Astrocyte of the cerebellum (primary cell): ENCODE data around the gene UBTF.

Experiments
- DNase-seq: peaks from one replicate; pipeline ENCODE4 v3.0.0-alpha.2; 2011; ENCODE audit warnings: low read depth
- H3K4me3 ChIP-seq: 2 replicates; pipeline ENCODE4 v1.5.1; 2011; ENCODE audit warnings: mild to moderate bottlenecking, low read depth, low read length, moderate library complexity
- in situ Hi-C: cut with HindIII; loops from 2 replicates; pipeline ENCODE4 v1.10.0; 2017; ENCODE audit warnings: low sequenced_read_pairs
- TF ChIP-seq, protein P1 (sequence below): IDR thresholded peaks from 2 replicates; pipeline ENCODE4 v1.5.1; 2012; ENCODE audit warnings: low read length, low read depth, moderate library complexity, mild to moderate bottlenecking; ENCODE audit errors: missing control alignments

UBTF gene

DNA sequence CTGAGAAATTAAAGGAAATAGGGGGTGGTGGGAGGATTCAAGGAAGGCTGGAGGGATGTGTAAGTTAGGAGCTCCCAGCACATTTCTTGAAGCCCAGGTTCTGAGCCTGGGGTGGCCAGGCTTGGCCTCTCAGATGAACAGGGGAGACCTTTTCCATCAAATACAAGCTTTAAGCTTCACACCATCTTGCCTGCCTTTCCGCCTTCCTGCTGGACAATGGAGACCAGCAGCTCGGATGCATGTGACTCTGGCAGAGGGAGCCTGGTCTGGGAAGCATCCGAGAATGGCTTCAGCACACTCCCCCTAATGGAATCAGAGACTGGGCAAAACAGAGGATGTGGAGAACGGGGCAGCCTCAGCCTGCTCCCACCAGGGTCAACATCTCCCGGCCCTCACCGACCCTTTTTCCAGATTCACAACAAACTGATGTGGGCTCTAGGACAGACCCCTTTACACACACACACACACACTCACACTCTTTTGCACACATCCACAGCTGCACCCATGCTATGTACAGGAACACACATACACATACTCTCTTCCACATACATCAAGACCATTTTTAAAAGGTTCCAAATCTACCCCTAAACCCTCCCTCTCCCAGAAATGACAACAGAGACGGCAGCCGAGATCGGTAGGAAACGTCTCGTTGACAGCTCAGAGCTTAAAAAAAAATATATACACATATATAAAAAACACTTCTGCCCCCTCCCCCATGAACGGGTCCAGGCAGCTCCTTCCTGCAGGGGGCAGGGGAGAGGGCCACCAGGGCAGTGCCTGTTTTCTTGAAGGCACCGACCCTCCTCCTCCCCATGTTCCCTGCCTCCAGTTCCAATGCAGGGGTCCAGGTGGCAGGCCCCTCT is 13.3 kb downstream of the UBTF start:
- TF ChIP-seq, protein P1, sequence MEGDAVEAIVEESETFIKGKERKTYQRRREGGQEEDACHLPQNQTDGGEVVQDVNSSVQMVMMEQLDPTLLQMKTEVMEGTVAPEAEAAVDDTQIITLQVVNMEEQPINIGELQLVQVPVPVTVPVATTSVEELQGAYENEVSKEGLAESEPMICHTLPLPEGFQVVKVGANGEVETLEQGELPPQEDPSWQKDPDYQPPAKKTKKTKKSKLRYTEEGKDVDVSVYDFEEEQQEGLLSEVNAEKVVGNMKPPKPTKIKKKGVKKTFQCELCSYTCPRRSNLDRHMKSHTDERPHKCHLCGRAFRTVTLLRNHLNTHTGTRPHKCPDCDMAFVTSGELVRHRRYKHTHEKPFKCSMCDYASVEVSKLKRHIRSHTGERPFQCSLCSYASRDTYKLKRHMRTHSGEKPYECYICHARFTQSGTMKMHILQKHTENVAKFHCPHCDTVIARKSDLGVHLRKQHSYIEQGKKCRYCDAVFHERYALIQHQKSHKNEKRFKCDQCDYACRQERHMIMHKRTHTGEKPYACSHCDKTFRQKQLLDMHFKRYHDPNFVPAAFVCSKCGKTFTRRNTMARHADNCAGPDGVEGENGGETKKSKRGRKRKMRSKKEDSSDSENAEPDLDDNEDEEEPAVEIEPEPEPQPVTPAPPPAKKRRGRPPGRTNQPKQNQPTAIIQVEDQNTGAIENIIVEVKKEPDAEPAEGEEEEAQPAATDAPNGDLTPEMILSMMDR, result peak; percentile 34
- DNase-seq, result no peak
- no peak overlapping the region for H3K4me3 ChIP-seq
- in situ Hi-C loops, result loop anchor here (5.0 to 10.0 kb wide), 2 partner anchors 49 to 106 kb away; no protein-coding TSS in a partner anchor

DNA sequence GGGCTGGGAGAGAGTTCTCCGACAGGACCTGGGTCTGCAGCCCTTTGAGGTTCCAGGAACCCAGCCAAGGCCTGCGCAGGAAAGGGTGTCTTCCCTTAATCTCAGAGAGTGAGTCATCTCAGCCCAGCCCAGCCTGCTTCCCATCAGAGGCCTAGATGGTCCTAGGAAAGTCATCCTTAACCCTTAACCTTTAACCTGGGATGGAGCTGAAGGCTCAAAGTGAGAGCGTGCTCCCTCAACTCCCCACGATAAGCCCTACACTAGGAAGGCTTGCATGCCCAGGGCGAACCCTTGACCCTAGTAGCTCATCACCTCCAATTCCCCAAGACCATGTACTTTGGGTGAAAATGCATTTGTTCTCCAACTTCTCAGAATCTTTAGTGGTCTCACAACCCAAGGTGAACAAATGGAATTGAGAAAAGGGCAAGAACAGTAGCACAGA is 15.0 kb downstream of the UBTF start:
- TF ChIP-seq, protein P1, result no peak
- H3K4me3 ChIP-seq, result no peak overlapping the region
- in situ Hi-C loops, result loop anchor here (10.0 kb wide), 1 partner anchor 50 kb away; no protein-coding TSS in a partner anchor
- DNase-seq, result no peak

DNA sequence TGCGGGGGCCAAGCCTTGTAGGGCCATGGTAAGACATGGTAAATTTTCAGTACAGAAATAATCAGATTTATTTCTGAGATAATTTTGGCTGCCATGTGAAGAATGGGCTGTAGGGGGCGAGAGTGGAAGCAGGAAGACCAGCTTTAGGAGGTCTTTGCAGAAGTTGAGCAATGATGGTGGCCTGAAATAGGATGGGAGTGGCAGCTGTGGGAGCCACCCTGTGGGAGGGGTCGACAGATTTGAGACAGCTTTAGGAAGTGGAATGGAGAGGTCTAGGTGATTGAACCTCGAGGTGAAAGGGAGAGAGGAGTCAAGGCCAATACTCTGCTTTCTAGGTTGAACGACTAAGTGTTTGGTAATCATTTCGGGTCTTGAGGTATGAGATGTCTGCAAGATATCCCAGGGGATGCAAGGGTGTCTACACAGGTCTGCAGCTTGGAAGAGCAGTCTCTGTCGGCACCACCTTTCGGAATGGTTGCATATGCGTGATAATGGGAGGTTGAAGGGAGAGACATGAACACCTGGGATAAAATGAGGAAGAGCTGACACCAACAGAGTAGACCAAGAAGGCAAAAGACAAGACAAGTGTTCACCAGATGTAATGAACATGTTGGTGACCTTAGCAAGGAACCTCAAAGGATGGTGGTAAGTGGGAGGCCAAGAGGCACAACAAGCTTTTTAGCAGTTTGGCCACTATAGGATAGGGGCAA is 15.6 kb downstream of the UBTF start:
- no peak for DNase-seq
- in situ Hi-C loops, result loop anchor here (10.0 kb wide), 1 partner anchor 51 kb away; no protein-coding TSS in a partner anchor
- TF ChIP-seq, protein P1, result peak; percentile 79
- H3K4me3 ChIP-seq, result no peak overlapping the region

DNA sequence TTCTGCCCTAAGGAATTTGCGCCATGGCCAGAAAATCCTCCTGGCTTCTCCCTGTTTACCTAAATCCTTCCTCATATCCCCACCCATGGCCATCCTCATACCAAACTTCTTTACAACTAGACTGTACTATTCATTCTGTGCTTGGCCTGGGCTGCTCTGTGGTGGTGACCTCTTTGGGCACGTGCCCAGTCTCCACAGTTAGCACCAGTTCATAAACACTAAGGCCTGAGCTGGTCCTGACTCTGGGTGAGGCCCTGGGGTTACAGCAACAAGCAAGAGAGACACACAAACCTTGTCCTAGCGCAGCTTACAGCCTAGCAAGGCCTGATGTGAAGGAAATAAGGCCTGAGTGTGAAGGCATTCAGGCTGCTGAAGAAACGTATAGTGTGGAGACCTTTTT is 16.7 kb downstream of the UBTF start:
- no peak overlapping the region for H3K4me3 ChIP-seq
- no peak for DNase-seq
- TF ChIP-seq, protein P1, result no peak
- in situ Hi-C loops, result loop anchor here (10.0 kb wide), 1 partner anchor 52 kb away; no protein-coding TSS in a partner anchor

DNA sequence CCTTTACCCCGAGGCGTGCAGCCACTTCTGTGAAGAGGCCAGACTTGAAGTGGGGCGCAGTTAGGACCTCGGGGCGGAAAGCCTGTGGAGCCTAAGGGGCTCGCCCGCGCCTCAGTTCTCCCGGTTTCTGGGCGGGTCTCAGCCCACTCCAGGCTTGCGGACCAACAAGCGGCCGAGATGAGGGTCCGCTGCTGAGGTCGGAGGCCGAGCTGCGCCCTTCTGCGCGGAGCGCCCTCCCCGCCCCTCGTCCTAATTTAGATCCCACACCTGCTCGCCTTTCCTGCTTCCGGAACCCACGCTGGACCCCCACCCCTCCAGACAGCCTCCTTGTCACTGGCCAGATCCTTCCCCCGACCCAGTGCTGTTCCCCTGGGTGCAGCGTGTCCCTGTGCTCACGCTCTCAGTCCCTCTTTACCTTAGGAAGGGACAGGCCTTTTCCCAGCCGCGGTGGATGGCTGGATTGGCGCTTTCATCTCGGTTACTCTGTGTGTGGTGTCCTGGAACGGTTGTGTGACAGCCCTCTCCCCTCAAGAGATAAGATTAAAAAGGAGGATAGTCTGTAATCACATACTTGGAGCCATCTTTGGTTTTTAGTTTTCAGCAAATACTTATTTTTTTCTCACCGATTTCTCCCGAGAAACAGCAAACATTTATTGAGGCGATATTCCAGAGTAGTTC is 18.9 kb downstream of the UBTF start:
- in situ Hi-C loops, result loop anchor here (10.0 kb wide), 1 partner anchor 54 kb away; no protein-coding TSS in a partner anchor
- TF ChIP-seq, protein P1, result no peak
- DNase-seq, result no peak
- H3K4me3 ChIP-seq, result peak overlapping the region; percentile 76
